ENCODE data around the gene CBFA2T3.

- no peak for TF ChIP-seq POLR2A (IDR thresholded peaks at IDR 0.05)
- no peak for TF ChIP-seq CTCF (IDR thresholded peaks at IDR 0.05)
- TF ChIP-seq EP300 (IDR thresholded peaks at IDR 0.05) = no peak
Measured at GRCh38 chr16:88931373-88931900, 45.6 kb downstream of the CBFA2T3 start.

Measured in tibial nerve (tissue), 4 donors.